Measurements from ENCODE around the gene ASCC3.

DNA sequence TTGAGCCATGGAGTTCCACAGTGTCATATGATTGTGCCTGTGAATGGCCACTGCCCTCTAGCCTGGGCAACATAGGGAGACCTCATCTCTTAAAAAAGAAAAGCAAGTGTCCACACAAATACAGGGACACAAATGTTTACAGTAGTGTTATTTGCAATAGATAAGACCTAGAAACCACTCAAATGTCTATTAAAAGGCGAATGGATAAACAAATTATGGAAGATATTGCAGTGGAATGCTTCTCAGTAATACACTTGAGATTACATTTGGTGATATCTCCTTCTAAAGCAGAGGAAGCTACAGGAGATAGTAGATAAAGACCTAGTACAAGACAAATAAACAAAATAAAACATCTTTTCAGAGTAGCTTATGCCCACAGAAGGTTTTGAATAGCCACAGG lies 44.6 kb upstream of the ASCC3 start:
- no peak for TF ChIP-seq CTCF (conservative IDR thresholded peaks at IDR 0.05; ENCODE audit: low read depth, low read length)
- no peak for TF ChIP-seq CEBPB (IDR thresholded peaks at IDR 0.05; ENCODE audit: low read depth, low read length)
- no peak for TF ChIP-seq POLR2A (IDR thresholded peaks at IDR 0.05; ENCODE audit: low read depth, low read length)
- TF ChIP-seq RAD21 (IDR thresholded peaks at IDR 0.05; ENCODE audit: low read length), result no peak
- TF ChIP-seq NFE2L2 (IDR thresholded peaks at IDR 0.05; ENCODE audit: low read depth, low read length), result no peak
- TF ChIP-seq SMC3 (IDR thresholded peaks at IDR 0.05; ENCODE audit: low read depth, low read length), result no peak
- no peak for TF ChIP-seq RCOR1 (IDR thresholded peaks at IDR 0.05; ENCODE audit: insufficient replicate concordance, low read length)
- TF ChIP-seq CHD1 (IDR thresholded peaks at IDR 0.05; ENCODE audit: low read depth, low read length), result no peak
- TF ChIP-seq, protein P1, sequence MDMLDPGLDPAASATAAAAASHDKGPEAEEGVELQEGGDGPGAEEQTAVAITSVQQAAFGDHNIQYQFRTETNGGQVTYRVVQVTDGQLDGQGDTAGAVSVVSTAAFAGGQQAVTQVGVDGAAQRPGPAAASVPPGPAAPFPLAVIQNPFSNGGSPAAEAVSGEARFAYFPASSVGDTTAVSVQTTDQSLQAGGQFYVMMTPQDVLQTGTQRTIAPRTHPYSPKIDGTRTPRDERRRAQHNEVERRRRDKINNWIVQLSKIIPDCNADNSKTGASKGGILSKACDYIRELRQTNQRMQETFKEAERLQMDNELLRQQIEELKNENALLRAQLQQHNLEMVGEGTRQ (IDR thresholded peaks at IDR 0.05; ENCODE audit: low read depth, low read length), result no peak
- TF ChIP-seq, protein P2, sequence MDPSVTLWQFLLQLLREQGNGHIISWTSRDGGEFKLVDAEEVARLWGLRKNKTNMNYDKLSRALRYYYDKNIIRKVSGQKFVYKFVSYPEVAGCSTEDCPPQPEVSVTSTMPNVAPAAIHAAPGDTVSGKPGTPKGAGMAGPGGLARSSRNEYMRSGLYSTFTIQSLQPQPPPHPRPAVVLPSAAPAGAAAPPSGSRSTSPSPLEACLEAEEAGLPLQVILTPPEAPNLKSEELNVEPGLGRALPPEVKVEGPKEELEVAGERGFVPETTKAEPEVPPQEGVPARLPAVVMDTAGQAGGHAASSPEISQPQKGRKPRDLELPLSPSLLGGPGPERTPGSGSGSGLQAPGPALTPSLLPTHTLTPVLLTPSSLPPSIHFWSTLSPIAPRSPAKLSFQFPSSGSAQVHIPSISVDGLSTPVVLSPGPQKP (IDR thresholded peaks at IDR 0.05; ENCODE audit: borderline replicate concordance, low read depth, low read length), result no peak
- TF ChIP-seq MXI1 (IDR thresholded peaks at IDR 0.05; ENCODE audit: borderline replicate concordance, low read depth, low read length), result no peak
- TF ChIP-seq RFX5 (IDR thresholded peaks at IDR 0.05; ENCODE audit: low read depth, low read length), result no peak
- no peak for TF ChIP-seq BHLHE40 (IDR thresholded peaks at IDR 0.05; ENCODE audit: low read depth, low read length)
- TF ChIP-seq MAFK (IDR thresholded peaks at IDR 0.05; ENCODE audit: low read depth, low read length), result no peak
